Colonic mucosa (tissue), 4 donors: ENCODE results near the gene PAX5. TPM values are rescaled to one million over a fixed set of nuclear protein-coding genes. Genes with fewer than 3 reads are reported as not detected.

Experiments used
- DNase-seq: peaks from one replicate; pipeline ENCODE4 v3.0.0-alpha.2; 2020
- H3K27ac ChIP-seq: fragments of 200-600 bp; one replicate; pipeline ENCODE4 v1.8.0; 2021
- H3K27me3 ChIP-seq: fragments of 200-600 bp; one replicate; pipeline ENCODE4 v1.8.0; 2021
- H3K36me3 ChIP-seq: fragments of 200-600 bp; one replicate; pipeline ENCODE4 v1.8.0; 2021
- H3K4me1 ChIP-seq: fragments of 200-600 bp; one replicate; pipeline ENCODE4 v1.8.0; 2021; ENCODE audit warnings: mild to moderate bottlenecking
- H3K4me3 ChIP-seq: fragments of 200-600 bp; one replicate; pipeline ENCODE4 v1.8.0; 2021
- H3K9ac ChIP-seq, 2 donors: one replicate each; pipeline ENCODE4 v1.7.0; 2013; ENCODE audit warnings: control low read depth in 2 of 2, low read depth in 2 of 2, low read length in 2 of 2
- H3K9me3 ChIP-seq: fragments of 200-600 bp; one replicate; pipeline ENCODE4 v1.8.0; 2021
- intact Hi-C: fragments of 100-400 bp; cut with DNase I; formaldehyde crosslinking; loops from one replicate; pipeline ENCODE4 v1.14.1; 2022
- total RNA-seq, 2 donors: library from RNA; stranded (reverse); fragmentation: NEBNext Ultra II Directional in 1 of 2; extraction: Animal tissue kit (Norgen Biotek cat#: 25700) in 1 of 2; gene quantifications; one replicate each; pipeline ENCODE4 v1.2.1, GENCODE V29; 2021
- TF ChIP-seq, protein P1 (sequence below): fragments of 200-600 bp; IDR thresholded peaks from one replicate; pipeline ENCODE4 v1.8.0; 2022; ENCODE audit warnings: antibody characterized with exemption, mild to moderate bottlenecking
- donor health status: healthy.
- donor health status: DM: no; HTN: no; CAD: no.
- donor health status: DM: no; HTN: no; CAD: no.

PAX5 gene
- total RNA-seq, 2 donors from 2014 or later, result 0.08 to 0.32 TPM

DNA sequence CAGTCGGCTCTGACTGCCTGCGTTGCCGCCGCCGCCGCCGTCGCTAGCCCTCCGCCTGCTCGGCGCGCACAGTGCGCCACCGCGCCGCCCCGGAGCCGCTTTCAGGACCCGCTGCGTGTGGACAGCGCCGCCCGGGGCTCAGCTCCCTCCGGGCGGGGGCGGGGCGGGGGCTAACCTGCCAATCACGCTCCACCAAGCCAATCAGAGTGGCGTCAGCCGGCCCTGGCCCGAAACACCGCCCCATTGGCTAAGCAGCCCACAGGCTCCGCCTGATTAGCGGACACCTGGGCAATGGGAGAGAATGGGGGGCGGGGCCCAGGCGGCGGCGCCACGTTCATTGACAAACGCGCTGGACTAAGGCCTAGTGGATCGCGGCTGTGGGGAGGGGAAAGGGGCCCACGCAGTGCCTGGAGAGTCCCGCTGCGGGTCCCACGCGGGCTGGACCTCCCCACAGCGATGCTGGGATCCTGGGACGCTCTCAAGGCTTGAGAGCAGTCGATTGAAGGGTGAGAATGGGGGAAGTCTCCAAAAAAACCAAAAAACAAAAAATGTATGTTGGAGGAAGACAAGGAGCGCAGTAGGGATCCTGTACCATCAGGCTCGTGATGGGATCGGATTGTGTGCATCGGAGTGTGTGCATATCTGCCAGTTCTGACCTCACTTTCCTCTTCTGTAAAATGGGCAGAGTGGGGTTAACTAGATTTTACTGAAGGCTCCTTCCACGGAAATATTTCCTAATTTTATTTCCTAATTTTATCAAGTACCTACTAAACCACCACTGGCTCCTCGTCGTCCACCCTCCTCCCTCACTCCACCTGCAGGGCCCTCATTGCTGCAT lies 6.3 kb downstream of the PAX5 start:
- H3K4me3 ChIP-seq, result peak overlapping the region; percentile 15
- H3K27ac ChIP-seq, result no peak overlapping the region
- no peaks in the 10 kb centered on the region for H3K36me3 ChIP-seq
- H3K9ac ChIP-seq, result no peak overlapping the region
- peak; percentile 90 for DNase-seq
- peaks cover 27% of the 10 kb centered on the region for H3K4me1 ChIP-seq
- H3K27me3 ChIP-seq, result peaks cover 100% of the 10 kb centered on the region
- intact Hi-C loops, result no loop called here
- no peaks in the 10 kb centered on the region for H3K9me3 ChIP-seq
- TF ChIP-seq, protein P1, sequence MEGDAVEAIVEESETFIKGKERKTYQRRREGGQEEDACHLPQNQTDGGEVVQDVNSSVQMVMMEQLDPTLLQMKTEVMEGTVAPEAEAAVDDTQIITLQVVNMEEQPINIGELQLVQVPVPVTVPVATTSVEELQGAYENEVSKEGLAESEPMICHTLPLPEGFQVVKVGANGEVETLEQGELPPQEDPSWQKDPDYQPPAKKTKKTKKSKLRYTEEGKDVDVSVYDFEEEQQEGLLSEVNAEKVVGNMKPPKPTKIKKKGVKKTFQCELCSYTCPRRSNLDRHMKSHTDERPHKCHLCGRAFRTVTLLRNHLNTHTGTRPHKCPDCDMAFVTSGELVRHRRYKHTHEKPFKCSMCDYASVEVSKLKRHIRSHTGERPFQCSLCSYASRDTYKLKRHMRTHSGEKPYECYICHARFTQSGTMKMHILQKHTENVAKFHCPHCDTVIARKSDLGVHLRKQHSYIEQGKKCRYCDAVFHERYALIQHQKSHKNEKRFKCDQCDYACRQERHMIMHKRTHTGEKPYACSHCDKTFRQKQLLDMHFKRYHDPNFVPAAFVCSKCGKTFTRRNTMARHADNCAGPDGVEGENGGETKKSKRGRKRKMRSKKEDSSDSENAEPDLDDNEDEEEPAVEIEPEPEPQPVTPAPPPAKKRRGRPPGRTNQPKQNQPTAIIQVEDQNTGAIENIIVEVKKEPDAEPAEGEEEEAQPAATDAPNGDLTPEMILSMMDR, result no peak

GRCh38 chr9:37026931-37027581 lies 7.0 kb downstream of the PAX5 start:
- Histone ChIP-seq H3K27ac (no peak overlapping the region), H3K36me3 (no peaks in the 10 kb centered on the region), H3K9me3 (no peaks in the 10 kb centered on the region), H3K9ac (no peak overlapping the region), H3K4me3 (peak overlapping the region; percentile 15), H3K4me1 (peaks cover 27% of the 10 kb centered on the region), H3K27me3 (peaks cover 97% of the 10 kb centered on the region)
- intact Hi-C loops, result no loop called here
- TF ChIP-seq, protein P1, result no peak
- no peak for DNase-seq

- Histone ChIP-seq H3K27ac (no peak overlapping the region), H3K36me3 (no peaks in the 10 kb centered on the region), H3K9me3 (no peaks in the 10 kb centered on the region), H3K4me1 (peaks cover 27% of the 10 kb centered on the region), H3K27me3 (peaks cover 95% of the 10 kb centered on the region), H3K4me3 (peak overlapping the region; percentile 14), H3K9ac (no peak overlapping the region)
- TF ChIP-seq, protein P1, result no peak
- intact Hi-C loops, result no loop called here
- no peak for DNase-seq
These were observed 7.7 kb downstream of the PAX5 start for GRCh38 chr9:37026113-37026930.

GRCh38 chr9:37025823-37026112 lies 8.3 kb downstream of the PAX5 start:
- Histone ChIP-seq H3K27ac (no peak overlapping the region), H3K27me3 (peaks cover 89% of the 10 kb centered on the region), H3K9me3 (no peaks in the 10 kb centered on the region), H3K4me3 (peak overlapping the region; percentile 14), H3K9ac (no peak overlapping the region), H3K4me1 (peaks cover 27% of the 10 kb centered on the region), H3K36me3 (no peaks in the 10 kb centered on the region)
- intact Hi-C loops, result no loop called here
- DNase-seq, result no peak
- TF ChIP-seq, protein P1, result no peak

DNA sequence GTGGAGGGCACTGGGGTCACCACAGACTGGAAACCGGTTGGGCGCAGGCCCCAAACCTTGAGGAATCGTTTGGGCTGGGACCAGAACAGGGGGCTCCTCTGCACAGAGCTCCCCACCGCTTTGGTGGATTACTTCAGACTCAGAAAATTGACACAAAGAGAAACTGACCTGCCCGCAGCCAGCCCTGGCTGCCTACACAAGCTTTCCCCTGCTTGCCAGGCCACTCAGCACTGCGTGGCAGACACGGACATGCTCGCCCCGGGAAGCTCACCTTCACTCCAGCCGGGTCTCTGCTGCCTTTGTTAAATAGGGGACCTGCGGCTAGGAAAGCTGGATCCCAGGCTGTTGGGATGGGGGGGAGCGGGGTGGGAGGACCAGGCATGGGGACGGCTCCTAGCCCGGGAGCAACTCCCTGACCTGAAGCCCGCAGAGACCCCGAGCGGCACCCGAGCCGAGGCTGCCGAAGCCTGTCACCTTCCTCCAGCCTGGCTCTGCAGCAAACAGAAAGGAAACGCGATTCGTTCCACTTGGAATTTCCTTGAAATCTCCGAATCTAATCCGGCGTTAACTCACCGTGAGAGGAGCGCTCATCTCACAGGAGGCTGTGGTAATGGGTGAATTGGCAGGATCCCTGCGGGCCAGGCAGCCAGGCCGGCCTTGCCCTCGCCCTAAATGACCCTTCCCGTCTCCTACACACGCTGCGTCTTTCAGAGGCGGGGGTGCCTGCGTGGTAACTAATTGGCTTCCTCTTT lies 8.8 kb downstream of the PAX5 start:
- H3K4me3 ChIP-seq, result peak overlapping the region; percentile 14
- intact Hi-C loops, result no loop called here
- no peaks in the 10 kb centered on the region for H3K36me3 ChIP-seq
- no peak overlapping the region for H3K27ac ChIP-seq
- H3K9ac ChIP-seq, result no peak overlapping the region
- no peaks in the 10 kb centered on the region for H3K9me3 ChIP-seq
- peaks cover 27% of the 10 kb centered on the region for H3K4me1 ChIP-seq
- DNase-seq, result no peak
- TF ChIP-seq, protein P1, result no peak
- H3K27me3 ChIP-seq, result peaks cover 84% of the 10 kb centered on the region
